Measurements from ENCODE around the gene ADGRV1. TPM values are rescaled to one million over a fixed set of nuclear protein-coding genes. Genes with fewer than 3 reads are reported as not detected.

The ADGRV1 gene
- total and polyA plus RNA-seq, 7 experiments from 2014 or later, result 0.32 to 1.1 TPM; not detected in 5

GRCh38 chr5:90898326-90899013 lies 339.9 kb downstream of the ADGRV1 start:
- Histone ChIP-seq H3K4me1 (ENCODE audit: control insufficient read depth in 2 of 2, insufficient read depth in 2 of 2, low read length in 2 of 2) (no peaks in the 10 kb centered on the region), H3K27ac (ENCODE audit: low read depth, low read length) (no peak overlapping the region), H3K36me3 (ENCODE audit: control insufficient read depth in 2 of 3, insufficient read depth in 3 of 3, low read length in 3 of 3) (no peaks in the 10 kb centered on the region), H3K27me3 (ENCODE audit: control insufficient read depth in 2 of 2, insufficient read depth in 2 of 2, low read length in 2 of 2) (no peaks in the 10 kb centered on the region), H3K4me3 (ENCODE audit: low read length) (no peak overlapping the region), H3K9me3 (ENCODE audit: control insufficient read depth in 2 of 3, low read length in 3 of 3) (no peaks in the 10 kb centered on the region)
- DNase-seq, result no peak
- no peaks in the 10 kb centered on the region for H3K27me3 Mint-ChIP-seq
- ChIA-PET CTCF (no interaction called here), POLR2A (no interaction called here)
- H3K9me3 Mint-ChIP-seq, result no peaks in the 10 kb centered on the region
- ATAC-seq, result no peak
- intact Hi-C loops (cut with micrococcal nuclease), result no loop called here
- no peaks in the 10 kb centered on the region for H3K36me3 Mint-ChIP-seq
- H3K27ac Mint-ChIP-seq, result no peak overlapping the region
- peaks cover 0 to 2% (median 0%) of the 10 kb centered on the region in 7 donors for H3K4me1 Mint-ChIP-seq
- no peak overlapping the region for H3K4me3 Mint-ChIP-seq

- Histone ChIP-seq H3K4me1 (ENCODE audit: control insufficient read depth in 2 of 2, insufficient read depth in 2 of 2, low read length in 2 of 2) (no peaks in the 10 kb centered on the region), H3K27ac (ENCODE audit: low read depth, low read length) (no peak overlapping the region), H3K4me3 (ENCODE audit: low read length) (no peak overlapping the region), H3K36me3 (ENCODE audit: control insufficient read depth in 2 of 3, insufficient read depth in 3 of 3, low read length in 3 of 3) (no peaks in the 10 kb centered on the region), H3K27me3 (ENCODE audit: control insufficient read depth in 2 of 2, insufficient read depth in 2 of 2, low read length in 2 of 2) (no peaks in the 10 kb centered on the region), H3K9me3 (ENCODE audit: control insufficient read depth in 2 of 3, low read length in 3 of 3) (no peaks in the 10 kb centered on the region)
- H3K4me3 Mint-ChIP-seq, result no peak overlapping the region
- ChIA-PET CTCF (no interaction called here), POLR2A (no interaction called here)
- intact Hi-C loops (cut with micrococcal nuclease), result no loop called here
- no peaks in the 10 kb centered on the region for H3K36me3 Mint-ChIP-seq
- H3K27me3 Mint-ChIP-seq, result peaks cover 0 to 5% (median 0%) of the 10 kb centered on the region in 5 donors
- ATAC-seq (no peak), DNase-seq (no peak)
- H3K4me1 Mint-ChIP-seq, result peaks cover 0 to 2% (median 0%) of the 10 kb centered on the region in 7 donors
- H3K27ac Mint-ChIP-seq, result no peak overlapping the region
- peaks cover 0 to 4% (median 0%) of the 10 kb centered on the region in 11 donors for H3K9me3 Mint-ChIP-seq
Observed at GRCh38 chr5:90899014-90899604, 340.5 kb downstream of the ADGRV1 start.

DNA sequence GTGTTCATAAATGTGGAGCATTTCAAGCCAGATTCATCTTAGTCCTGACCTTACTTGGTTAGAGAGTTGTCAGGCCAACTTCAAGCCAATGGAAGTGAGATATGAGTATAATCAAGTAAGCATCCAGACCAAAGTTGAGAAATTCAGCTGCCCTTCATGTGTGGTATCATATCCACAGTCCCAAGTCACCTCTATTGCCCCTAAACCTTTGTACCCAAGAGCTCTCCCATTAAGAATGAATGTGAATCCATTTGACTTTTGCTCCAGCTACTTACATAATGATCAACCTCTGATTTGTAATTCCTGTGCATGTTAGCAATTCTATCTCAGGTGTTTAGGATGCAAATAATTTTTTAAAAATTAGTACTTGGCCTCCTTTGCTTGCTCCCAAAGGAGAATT lies 342.7 kb downstream of the ADGRV1 start:
- Mint-ChIP-seq H3K4me1 (peaks cover 0 to 2% (median 0%) of the 10 kb centered on the region in 7 donors), H3K36me3 (no peaks in the 10 kb centered on the region), H3K27me3 (peaks cover 0 to 11% (median 0%) of the 10 kb centered on the region in 5 donors), H3K9me3 (peaks cover 0 to 5% (median 0%) of the 10 kb centered on the region in 11 donors), H3K27ac (no peak overlapping the region), H3K4me3 (no peak overlapping the region)
- CTCF ChIA-PET, result no interaction called here
- POLR2A ChIA-PET, result no interaction called here
- H3K4me3 ChIP-seq (ENCODE audit: low read length), result no peak overlapping the region
- no peaks in the 10 kb centered on the region for H3K9me3 ChIP-seq (ENCODE audit: control insufficient read depth in 2 of 3, low read length in 3 of 3)
- H3K36me3 ChIP-seq (ENCODE audit: control insufficient read depth in 2 of 3, insufficient read depth in 3 of 3, low read length in 3 of 3), result no peaks in the 10 kb centered on the region
- DNase-seq (no peak), ATAC-seq (no peak)
- H3K27ac ChIP-seq (ENCODE audit: low read depth, low read length), result no peak overlapping the region
- no peaks in the 10 kb centered on the region for H3K27me3 ChIP-seq (ENCODE audit: control insufficient read depth in 2 of 2, insufficient read depth in 2 of 2, low read length in 2 of 2)
- H3K4me1 ChIP-seq (ENCODE audit: control insufficient read depth in 2 of 2, insufficient read depth in 2 of 2, low read length in 2 of 2), result no peaks in the 10 kb centered on the region
- intact Hi-C loops (cut with micrococcal nuclease), result no loop called here

- peaks cover 0 to 5% (median 0%) of the 10 kb centered on the region in 11 donors for H3K9me3 Mint-ChIP-seq
- H3K4me1 Mint-ChIP-seq, result peaks cover 0 to 2% (median 0%) of the 10 kb centered on the region in 7 donors
- ChIA-PET CTCF (no interaction called here), POLR2A (no interaction called here)
- H3K27me3 Mint-ChIP-seq, result peaks cover 0 to 16% (median 0%) of the 10 kb centered on the region in 5 donors
- no peak overlapping the region for H3K4me3 Mint-ChIP-seq
- intact Hi-C loops (cut with micrococcal nuclease), result no loop called here
- Histone ChIP-seq H3K9me3 (ENCODE audit: control insufficient read depth in 2 of 3, low read length in 3 of 3) (no peaks in the 10 kb centered on the region), H3K27ac (ENCODE audit: low read depth, low read length) (no peak overlapping the region), H3K4me1 (ENCODE audit: control insufficient read depth in 2 of 2, insufficient read depth in 2 of 2, low read length in 2 of 2) (no peaks in the 10 kb centered on the region), H3K36me3 (ENCODE audit: control insufficient read depth in 2 of 3, insufficient read depth in 3 of 3, low read length in 3 of 3) (no peaks in the 10 kb centered on the region), H3K27me3 (ENCODE audit: control insufficient read depth in 2 of 2, insufficient read depth in 2 of 2, low read length in 2 of 2) (no peaks in the 10 kb centered on the region), H3K4me3 (ENCODE audit: low read length) (no peak overlapping the region)
- ATAC-seq (no peak), DNase-seq (no peak)
- no peaks in the 10 kb centered on the region for H3K36me3 Mint-ChIP-seq
- no peak overlapping the region for H3K27ac Mint-ChIP-seq
Observed at GRCh38 chr5:90902170-90902569, 343.6 kb downstream of the ADGRV1 start.

DNA sequence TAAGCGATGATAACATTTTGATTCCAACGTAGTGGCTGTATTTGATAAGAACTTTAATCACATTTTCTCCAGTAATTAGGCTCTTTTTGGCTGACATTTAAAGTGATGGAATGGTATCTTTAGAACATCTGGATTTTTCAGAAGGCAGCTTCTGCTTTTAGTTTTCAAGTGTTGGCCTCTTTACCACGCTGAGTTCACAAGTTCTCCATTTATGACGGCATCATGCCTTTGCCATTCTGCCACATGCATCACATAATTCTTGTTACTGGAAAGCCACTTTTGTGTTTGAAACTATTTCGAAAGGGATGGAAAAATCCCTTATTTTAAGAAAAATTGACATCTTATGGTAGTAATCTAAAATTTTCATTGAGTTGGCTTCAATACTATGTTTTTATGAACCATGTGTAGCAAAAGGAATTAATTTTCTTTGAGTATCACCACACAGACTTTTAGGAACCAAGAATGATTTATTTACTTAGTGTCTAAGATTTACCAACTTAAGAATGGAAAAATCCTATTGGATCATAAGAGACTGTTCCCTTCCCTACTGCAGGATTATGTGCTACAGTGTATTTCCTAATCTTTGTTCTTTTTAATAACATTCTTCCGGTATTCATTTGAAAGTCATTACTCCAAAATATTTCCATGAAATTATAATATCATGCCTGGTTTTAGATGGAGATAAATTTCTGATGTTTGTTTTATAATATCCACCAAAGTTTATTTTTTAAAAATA lies 344.2 kb downstream of the ADGRV1 start:
- DNase-seq, result no peak
- POLR2A ChIA-PET, result no interaction called here
- no peaks in the 10 kb centered on the region for H3K4me1 ChIP-seq (ENCODE audit: control insufficient read depth in 2 of 2, insufficient read depth in 2 of 2, low read length in 2 of 2)
- Mint-ChIP-seq H3K36me3 (no peaks in the 10 kb centered on the region), H3K4me3 (no peak overlapping the region), H3K27ac (no peak overlapping the region), H3K27me3 (peaks cover 0 to 16% (median 4%) of the 10 kb centered on the region in 5 donors), H3K9me3 (peaks cover 0 to 5% (median 0%) of the 10 kb centered on the region in 11 donors), H3K4me1 (peaks cover 0 to 2% (median 0%) of the 10 kb centered on the region in 7 donors)
- H3K4me3 ChIP-seq (ENCODE audit: low read length), result no peak overlapping the region
- no peaks in the 10 kb centered on the region for H3K9me3 ChIP-seq (ENCODE audit: control insufficient read depth in 2 of 3, low read length in 3 of 3)
- H3K27me3 ChIP-seq (ENCODE audit: control insufficient read depth in 2 of 2, insufficient read depth in 2 of 2, low read length in 2 of 2), result no peaks in the 10 kb centered on the region
- no peak for ATAC-seq
- H3K27ac ChIP-seq (ENCODE audit: low read depth, low read length), result no peak overlapping the region
- CTCF ChIA-PET, result no interaction called here
- intact Hi-C loops (cut with micrococcal nuclease), result no loop called here
- no peaks in the 10 kb centered on the region for H3K36me3 ChIP-seq (ENCODE audit: control insufficient read depth in 2 of 3, insufficient read depth in 3 of 3, low read length in 3 of 3)

DNA sequence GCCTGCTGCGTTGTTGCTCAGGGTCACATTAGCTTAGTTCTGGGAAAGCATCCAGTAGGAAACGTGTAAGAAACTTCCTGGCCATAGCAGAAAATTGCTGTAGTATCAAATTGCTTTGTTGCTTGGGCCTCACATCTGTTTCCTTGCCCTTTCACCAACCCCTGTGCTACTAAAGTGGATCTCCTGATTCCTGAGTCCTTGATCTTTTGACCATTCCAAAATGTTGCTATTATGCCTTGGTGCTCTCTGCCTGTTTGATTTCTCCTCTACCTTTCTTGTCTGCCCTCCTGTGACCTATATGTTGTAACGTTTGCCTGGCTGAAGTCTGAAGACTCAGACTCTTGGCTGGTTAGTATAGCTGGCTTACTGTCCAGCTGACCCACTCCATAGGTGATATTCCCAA lies 350.5 kb downstream of the ADGRV1 start:
- DNase-seq, result no peak
- Mint-ChIP-seq H3K4me3 (no peak overlapping the region), H3K9me3 (peaks cover 0 to 2% (median 0%) of the 10 kb centered on the region in 11 donors), H3K27ac (no peak overlapping the region), H3K36me3 (no peaks in the 10 kb centered on the region), H3K4me1 (no peaks in the 10 kb centered on the region), H3K27me3 (peaks cover 0 to 11% (median 5%) of the 10 kb centered on the region in 5 donors)
- no peak overlapping the region for H3K27ac ChIP-seq (ENCODE audit: low read depth, low read length)
- no peaks in the 10 kb centered on the region for H3K27me3 ChIP-seq (ENCODE audit: control insufficient read depth in 2 of 2, insufficient read depth in 2 of 2, low read length in 2 of 2)
- H3K9me3 ChIP-seq (ENCODE audit: control insufficient read depth in 2 of 3, low read length in 3 of 3), result no peaks in the 10 kb centered on the region
- H3K4me3 ChIP-seq (ENCODE audit: low read length), result no peak overlapping the region
- no peaks in the 10 kb centered on the region for H3K4me1 ChIP-seq (ENCODE audit: control insufficient read depth in 2 of 2, insufficient read depth in 2 of 2, low read length in 2 of 2)
- ATAC-seq, result no peak
- intact Hi-C loops (cut with micrococcal nuclease), result no loop called here
- H3K36me3 ChIP-seq (ENCODE audit: control insufficient read depth in 2 of 3, insufficient read depth in 3 of 3, low read length in 3 of 3), result no peaks in the 10 kb centered on the region
- ChIA-PET POLR2A (no interaction called here), CTCF (no interaction called here)

All from naive thymus-derived CD4-positive, alpha-beta T cell (primary cell).